IMR-90 (cell line): Measurements from ENCODE around the gene ITGA1.

Experiments
- CTCF ChIP-seq: conservative IDR thresholded peaks from 2 replicates; pipeline ENCODE4 v1.5.1; 2012; ENCODE audit warnings: mild to moderate bottlenecking, low read depth, low read length, improper control_type of control experiment
- MAFK ChIP-seq: IDR thresholded peaks from 2 replicates; pipeline ENCODE4 v1.6.1; 2012; ENCODE audit warnings: low read depth, low read length, improper control_type of control experiment
- MXI1 ChIP-seq: IDR thresholded peaks from 2 replicates; pipeline ENCODE4 v1.6.1; 2012; ENCODE audit warnings: low read depth, mild to moderate bottlenecking, low read length, moderate library complexity, borderline replicate concordance
- POLR2A ChIP-seq: IDR thresholded peaks from 2 replicates; pipeline ENCODE4 v1.6.1; 2012; ENCODE audit warnings: mild to moderate bottlenecking, low read depth, low read length
- SMC3 ChIP-seq: fragments of 150-350 bp; IDR thresholded peaks from 2 replicates; pipeline ENCODE4 v1.6.1; 2016; ENCODE audit warnings: low read depth, mild to moderate bottlenecking, antibody characterized with exemption, low read length, moderate library complexity
- USF2 ChIP-seq: fragments of 150-350 bp; IDR thresholded peaks from 2 replicates; pipeline ENCODE4 v1.6.1; 2017; ENCODE audit warnings: mild to moderate bottlenecking, antibody characterized with exemption, low read length, low read depth

- TF ChIP-seq MAFK (no peak), MXI1 (no peak), POLR2A (no peak), CTCF (no peak), SMC3 (no peak), USF2 (no peak)
Measured at GRCh38 chr5:52892242-52892878, 104.6 kb downstream of the ITGA1 start.
